Thyroid gland (tissue), 4 donors: ENCODE results near the gene PTPRN2.

Experiments used
- POLR2A ChIP-seq, 2 donors: fragments of 450-650 bp; IDR thresholded peaks; one replicate each; pipeline ENCODE4 v1.6.1; 2017; ENCODE audit warnings: antibody characterized with exemption in 2 of 2, mild to moderate bottlenecking in 2 of 2, moderate library complexity in 1 of 2
- TF ChIP-seq, protein P1 (sequence below), 6 experiments: fragments of 200-600 bp in 3 of 6; fragments of 450-650 bp in 3 of 6; sonication (generic) in 3 of 6; IDR thresholded peaks; one replicate each; pipeline ENCODE4 v1.5.1; 2016 to 2019; ENCODE audit warnings: antibody characterized with exemption in 6 of 6, mild to moderate bottlenecking in 2 of 6, inconsistent platforms in 1 of 6, moderate library complexity in 1 of 6

GRCh38 chr7:157805713-157806112 lies 781.9 kb downstream of the PTPRN2 start:
- TF ChIP-seq, protein P1, sequence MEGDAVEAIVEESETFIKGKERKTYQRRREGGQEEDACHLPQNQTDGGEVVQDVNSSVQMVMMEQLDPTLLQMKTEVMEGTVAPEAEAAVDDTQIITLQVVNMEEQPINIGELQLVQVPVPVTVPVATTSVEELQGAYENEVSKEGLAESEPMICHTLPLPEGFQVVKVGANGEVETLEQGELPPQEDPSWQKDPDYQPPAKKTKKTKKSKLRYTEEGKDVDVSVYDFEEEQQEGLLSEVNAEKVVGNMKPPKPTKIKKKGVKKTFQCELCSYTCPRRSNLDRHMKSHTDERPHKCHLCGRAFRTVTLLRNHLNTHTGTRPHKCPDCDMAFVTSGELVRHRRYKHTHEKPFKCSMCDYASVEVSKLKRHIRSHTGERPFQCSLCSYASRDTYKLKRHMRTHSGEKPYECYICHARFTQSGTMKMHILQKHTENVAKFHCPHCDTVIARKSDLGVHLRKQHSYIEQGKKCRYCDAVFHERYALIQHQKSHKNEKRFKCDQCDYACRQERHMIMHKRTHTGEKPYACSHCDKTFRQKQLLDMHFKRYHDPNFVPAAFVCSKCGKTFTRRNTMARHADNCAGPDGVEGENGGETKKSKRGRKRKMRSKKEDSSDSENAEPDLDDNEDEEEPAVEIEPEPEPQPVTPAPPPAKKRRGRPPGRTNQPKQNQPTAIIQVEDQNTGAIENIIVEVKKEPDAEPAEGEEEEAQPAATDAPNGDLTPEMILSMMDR (IDR thresholded peaks at IDR 0.05): no peak
- no peak for TF ChIP-seq POLR2A (IDR thresholded peaks at IDR 0.05)
